Prostate gland (tissue), 2 donors: ENCODE results near the gene MYO5A.

Source experiments
- POLR2A ChIP-seq: fragments of 450-650 bp; IDR thresholded peaks from one replicate; pipeline ENCODE4 v1.6.1; 2016; ENCODE audit warnings: antibody characterized with exemption, mild to moderate bottlenecking
- POLR2AphosphoS5 ChIP-seq: sonication (generic); formaldehyde crosslinking; IDR thresholded peaks from one replicate; pipeline ENCODE4 v1.6.1; 2017; ENCODE audit warnings: antibody characterized with exemption
- TF ChIP-seq, protein P1 (sequence below), 4 experiments: fragments of 200-600 bp in 2 of 4; fragments of 450-650 bp in 2 of 4; sonication (generic) in 2 of 4; IDR thresholded peaks; 1 replicate in 3 of 4; 2 replicates in 1 of 4; pipeline ENCODE4 v1.5.1; 2016 to 2019; ENCODE audit warnings: antibody characterized with exemption in 4 of 4, mild to moderate bottlenecking in 2 of 4, moderate library complexity in 2 of 4

DNA sequence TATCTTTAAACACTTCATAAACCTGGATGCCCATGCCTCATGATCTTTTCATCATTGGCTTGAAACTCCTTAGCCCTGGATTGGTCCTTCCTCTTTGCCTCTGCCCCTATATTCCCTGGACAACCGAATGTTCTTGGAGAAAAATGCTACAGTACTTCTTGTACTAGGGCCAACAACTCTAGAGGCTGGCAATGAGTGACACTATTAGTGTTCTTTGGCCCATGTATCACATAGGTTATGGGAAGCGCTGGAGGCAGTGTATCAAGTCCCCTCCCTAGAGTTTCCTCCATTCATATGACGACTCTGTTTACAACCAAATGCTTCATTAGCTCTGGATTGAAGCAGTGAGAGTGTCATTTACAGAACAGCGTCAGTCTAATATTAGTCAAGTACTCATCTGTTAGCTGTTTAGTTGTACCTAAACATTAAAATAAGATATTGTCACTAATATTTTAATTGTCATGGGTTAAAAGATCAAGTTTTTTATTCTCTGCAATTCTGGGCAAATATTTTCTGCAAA, 166.6 kb downstream of the MYO5A start:
- TF ChIP-seq POLR2A (no peak), POLR2AphosphoS5 (no peak)
- TF ChIP-seq, protein P1, sequence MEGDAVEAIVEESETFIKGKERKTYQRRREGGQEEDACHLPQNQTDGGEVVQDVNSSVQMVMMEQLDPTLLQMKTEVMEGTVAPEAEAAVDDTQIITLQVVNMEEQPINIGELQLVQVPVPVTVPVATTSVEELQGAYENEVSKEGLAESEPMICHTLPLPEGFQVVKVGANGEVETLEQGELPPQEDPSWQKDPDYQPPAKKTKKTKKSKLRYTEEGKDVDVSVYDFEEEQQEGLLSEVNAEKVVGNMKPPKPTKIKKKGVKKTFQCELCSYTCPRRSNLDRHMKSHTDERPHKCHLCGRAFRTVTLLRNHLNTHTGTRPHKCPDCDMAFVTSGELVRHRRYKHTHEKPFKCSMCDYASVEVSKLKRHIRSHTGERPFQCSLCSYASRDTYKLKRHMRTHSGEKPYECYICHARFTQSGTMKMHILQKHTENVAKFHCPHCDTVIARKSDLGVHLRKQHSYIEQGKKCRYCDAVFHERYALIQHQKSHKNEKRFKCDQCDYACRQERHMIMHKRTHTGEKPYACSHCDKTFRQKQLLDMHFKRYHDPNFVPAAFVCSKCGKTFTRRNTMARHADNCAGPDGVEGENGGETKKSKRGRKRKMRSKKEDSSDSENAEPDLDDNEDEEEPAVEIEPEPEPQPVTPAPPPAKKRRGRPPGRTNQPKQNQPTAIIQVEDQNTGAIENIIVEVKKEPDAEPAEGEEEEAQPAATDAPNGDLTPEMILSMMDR (IDR thresholded peaks at IDR 0.05), result no peak
